ENCODE data around the gene CPLX4.

The CPLX4 gene, protein sequence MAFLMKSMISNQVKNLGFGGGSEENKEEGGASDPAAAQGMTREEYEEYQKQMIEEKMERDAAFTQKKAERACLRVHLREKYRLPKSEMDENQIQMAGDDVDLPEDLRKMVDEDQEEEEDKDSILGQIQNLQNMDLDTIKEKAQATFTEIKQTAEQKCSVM

DNA sequence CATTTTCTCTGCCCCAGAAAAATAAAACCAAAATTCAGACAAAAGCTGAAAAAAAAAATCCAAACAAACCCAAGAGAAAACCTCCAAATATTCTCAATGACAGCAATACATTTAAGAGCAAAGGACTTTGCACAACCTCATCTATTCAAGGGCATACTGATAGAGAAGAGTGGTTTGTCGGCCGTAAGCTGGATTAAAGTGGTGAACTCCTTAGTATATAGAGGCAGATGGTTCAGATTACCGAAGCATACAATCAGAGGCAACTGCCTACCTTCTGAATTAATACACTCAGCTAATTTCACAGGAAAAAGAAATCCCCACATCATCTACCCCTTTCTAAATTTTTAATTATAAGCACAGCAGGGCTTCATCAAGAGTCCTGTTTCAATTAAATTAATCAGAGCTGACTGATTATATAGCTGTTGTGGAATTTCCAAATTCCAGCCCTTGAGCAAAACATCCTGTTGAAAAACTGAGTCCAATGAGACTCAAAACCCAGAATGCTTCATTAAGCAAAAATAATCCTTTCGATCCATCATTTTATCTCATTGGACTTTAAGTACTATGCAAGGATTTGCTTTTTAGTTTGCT is at the start of gene CPLX4:
CPLX4 (minus strand) TSS at position 190 of the 591 bp plus-strand sequence; CDS start at position 3, 187 bp downstream.
- DNase-seq = no peak

DNA sequence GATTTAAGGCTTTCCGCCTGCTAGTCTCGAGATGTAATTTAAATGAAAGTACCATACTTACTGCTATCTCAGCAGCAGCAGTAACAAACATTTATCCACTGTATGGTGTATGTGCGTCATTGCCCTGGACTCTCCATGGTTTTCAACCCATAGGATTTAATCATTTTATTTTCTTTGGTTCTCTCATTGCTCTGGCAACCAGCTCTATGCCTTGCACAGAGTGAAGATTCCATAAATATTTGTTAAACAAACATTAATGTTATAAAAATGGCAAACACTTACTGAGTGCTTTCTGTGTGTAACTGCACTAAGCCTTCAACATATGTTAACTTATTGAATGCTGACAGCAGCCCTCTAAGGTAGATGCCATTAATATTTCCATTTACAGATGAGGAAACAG is 41.9 kb upstream of the CPLX4 start:
- no peak for DNase-seq

DNA sequence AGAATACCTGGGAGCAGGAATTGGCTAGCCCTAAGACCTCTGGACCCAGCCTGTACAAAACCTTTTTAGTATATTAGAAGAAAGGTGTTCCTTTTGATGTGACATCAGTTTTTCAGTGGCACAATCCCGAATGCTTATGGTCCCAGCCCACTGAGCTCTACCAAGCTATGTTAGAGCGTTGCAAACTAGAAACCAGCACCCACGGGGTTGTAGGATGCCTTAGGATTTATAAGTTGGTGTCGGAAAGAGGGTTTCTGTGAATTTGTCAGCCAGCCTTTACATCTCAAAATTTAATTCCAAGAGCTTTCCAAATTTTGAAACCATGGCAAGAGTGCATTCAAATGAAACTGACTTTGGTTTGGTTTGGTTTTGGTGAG is 41.1 kb upstream of the CPLX4 start:
- DNase-seq = no peak

DNA sequence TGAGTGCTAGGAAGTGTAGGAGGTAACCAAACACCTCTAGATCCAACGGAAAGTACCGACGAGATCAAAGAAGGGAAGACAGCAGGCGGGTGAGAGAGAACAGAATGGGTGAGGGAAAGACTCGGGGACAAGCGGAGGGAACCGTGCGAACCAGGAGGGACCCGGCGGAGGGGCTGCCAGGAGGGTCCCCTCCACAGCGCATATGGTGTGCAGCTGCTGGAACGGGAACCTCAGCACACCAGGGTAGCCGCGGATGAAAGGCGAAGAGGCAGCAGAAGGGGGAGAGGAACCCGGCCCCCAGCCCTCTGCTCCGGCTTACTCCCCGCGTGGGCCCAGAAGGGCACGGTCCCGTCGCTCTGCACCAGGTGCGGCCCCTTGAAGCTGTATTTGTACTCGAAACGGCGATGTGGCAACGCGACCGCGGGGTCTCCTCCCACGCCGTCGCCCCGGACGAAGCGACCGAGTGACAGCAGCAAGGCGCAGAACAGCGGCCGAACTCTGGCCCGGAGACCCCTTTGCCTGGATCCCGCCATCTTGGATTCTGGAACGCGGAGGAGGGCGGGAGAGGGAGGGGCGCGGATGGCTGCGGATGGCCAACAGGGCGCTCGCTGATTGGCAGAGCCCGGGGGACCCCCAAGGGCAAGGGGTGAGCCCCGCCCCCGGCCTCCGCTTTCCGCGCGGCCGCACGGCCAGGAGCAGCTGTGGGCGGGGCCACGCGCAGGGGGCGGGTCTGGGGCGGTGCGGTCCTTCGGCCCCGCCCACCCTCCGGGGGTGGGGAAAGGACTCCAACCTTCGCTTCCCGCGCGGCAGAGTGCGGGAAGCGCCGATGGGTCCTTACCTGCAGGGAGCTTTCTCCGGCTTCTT is 40.5 kb upstream of the CPLX4 start, which contains the start of gene LMAN1:
LMAN1 (minus strand) TSS at position 554 of the 864 bp plus-strand sequence; CDS start at position 533, 21 bp downstream.
- DNase-seq = peak; percentile 98

DNA sequence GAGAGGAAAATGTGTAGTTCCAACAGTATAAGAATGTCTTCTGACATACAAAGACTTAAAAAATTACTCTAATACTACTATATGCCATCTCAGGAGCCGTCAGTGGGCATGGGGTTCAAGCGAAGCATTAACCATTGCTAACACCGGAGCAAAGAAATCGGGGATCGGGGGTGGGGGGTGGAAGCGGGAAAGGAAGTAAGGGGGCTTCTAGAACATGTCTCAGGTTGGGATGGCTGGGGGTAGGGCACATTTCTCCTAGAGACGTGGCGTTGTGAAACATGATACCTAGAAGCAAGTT is 39.9 kb upstream of the CPLX4 start:
- DNase-seq = no peak

DNA sequence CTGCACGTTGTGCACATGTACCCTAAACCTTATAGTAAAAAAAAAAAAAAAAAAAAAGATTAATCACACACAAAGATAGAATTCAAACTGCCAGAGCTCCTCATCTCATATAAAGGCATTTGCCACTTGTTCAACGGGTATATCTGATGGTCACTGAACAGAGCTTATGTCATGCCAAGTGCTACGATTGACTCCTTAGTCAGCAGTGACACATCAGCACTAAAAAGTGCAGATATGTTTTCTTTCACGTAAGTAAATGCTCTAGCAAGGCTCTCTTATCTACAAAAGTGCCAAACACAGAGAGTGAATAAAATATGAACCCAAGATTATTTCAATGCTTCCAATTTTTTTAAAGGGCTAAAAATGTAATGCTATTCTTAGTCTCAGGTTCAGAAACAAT is 39.5 kb upstream of the CPLX4 start:
- DNase-seq = peak; percentile 78

DNA sequence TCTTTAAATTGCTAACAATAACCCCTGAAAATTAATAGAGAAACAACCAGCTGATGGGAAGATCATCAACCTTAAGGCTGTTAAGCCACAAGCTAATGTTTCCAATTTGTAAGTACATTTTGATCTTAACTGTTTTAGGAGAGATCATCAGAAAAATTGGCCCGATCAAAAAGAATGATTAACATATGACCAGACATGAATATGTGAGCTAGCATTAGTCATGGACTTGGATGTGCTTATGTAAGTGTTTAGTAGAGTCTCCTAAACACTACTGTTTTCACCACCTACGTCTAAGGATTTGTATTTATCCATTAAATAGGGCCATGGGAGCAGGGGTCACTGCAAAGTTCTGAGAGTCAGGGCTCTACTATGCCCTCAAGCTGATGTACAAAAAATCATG is 36.3 kb upstream of the CPLX4 start:
- DNase-seq = no peak

DNA sequence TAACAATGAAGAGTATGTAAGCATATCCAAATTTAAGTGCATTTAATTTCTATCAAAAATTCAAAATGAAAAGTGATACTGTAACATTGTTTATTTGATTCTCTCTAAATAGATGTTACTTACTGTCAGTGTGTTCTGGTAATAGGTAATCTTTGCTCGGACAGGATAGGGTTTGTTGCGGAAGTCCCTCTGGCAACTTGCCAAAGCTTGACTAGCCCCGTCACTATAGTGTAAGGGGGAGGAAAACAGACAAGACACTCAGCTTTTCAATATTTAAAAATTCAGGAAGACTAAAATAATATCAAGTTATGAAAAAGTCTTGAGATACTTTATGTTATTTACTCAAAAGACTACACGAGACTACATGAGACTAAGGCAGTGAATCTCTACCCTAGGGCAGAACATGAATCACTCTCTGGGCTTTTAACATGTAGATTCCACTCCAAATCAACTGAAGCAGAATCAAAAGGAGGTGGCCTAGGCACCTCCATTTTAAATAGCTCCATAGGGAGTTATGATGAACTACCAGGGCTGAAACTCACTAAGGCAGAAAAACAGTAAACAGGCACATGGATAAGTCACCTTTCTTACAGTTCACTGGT is 34.7 kb upstream of the CPLX4 start:
- DNase-seq = no peak

DNA sequence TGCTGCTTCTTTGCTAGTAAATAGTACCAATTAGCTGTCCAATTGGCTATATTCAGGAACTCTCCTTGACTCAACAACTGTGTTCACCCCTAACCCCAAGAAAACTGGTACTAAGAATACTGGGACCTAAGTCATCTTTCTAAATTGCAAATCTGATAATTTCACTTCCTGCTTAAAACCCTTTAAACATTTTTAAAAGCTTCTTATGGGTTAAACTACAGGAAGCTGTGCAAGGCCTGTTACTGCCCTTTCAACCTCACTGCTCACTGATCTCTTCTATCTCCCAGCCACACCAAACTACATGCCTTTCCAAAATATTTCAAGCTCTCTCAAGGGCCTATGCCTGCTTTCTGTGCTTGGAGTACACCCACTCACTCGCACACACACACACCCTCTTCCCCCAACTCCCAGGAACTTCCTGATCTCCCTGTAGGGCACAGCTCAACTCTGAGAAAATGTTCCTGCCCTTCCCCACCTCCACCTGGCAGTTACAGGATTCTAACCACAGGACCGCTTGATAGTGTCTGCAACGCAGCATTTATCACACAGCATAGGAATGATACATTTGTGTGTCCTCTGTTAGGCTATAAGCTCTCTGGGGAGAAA is 33.9 kb upstream of the CPLX4 start:
- DNase-seq = no peak

DNA sequence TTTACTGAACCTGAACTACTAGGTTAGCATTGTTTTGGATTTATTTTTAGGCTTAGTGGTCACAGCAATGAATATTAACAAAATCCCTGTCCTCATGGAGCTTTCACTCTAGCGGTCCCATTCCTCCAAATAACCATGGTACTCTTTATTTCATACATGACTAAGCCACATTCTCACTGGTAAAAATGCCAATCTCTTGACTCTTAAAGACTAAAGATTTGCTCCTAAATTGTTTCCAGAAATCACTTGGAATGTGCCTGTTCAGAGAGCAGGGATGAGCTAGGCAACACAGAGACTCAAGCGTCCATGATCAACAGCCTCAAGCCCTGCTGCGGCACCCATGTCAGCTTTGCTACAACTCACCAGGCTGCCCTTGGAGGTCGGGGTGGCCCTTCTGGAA is 27.1 kb upstream of the CPLX4 start:
- no peak for DNase-seq

DNA sequence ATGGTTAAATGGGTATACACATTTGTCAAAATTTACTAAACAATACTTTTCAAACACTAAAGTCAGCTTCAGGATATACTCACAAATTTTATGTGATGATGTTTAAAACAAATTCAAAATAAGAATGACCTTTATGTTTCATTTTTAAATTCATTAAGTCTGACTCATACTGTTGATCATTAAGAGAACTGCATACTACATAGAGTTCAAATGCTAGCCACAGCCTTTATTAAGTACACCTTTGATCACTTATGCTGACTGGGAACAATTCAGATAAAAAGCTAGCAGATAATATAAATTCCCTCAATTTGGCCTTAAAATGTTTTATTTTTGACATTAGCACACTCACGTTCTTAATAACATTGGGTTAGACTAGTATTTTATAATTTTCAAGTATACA is 26.5 kb upstream of the CPLX4 start:
- DNase-seq = no peak

DNA sequence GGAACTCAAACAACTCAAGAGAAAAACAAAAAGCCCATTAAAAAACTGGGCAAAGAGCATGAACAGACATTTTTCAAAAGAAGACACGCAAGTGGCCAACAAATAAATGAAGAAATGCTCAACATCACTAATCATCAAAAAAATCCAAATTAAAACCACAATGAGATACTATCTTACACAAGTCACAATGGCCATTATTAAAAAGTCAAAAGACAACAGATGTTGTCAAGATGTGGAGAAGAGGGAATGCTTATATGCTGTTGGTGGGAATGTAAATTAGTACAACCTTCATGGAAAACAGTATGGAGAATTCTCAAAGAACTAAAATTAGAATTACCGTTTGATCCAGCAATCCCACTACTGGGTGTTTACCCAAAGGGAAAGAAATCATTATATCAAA is 25.5 kb upstream of the CPLX4 start:
- no peak for DNase-seq

DNA sequence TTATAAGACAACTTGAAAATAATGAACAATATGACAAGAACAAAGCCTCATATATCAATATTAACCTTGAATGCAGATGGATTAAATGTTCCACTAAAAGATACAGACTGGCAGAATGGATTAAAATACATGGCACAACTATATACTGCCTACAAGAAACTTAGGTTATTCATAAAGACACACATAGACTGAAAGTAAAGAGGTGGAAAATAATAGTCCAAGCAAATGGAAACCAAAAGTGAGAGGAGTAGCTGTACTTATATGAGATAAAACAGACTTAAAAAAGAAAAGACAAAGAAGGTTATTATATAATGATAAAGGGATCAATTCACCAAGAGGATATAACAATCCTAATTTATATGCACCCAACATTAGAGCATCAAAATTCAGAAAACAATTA is 22.4 kb upstream of the CPLX4 start:
- DNase-seq = no peak

DNA sequence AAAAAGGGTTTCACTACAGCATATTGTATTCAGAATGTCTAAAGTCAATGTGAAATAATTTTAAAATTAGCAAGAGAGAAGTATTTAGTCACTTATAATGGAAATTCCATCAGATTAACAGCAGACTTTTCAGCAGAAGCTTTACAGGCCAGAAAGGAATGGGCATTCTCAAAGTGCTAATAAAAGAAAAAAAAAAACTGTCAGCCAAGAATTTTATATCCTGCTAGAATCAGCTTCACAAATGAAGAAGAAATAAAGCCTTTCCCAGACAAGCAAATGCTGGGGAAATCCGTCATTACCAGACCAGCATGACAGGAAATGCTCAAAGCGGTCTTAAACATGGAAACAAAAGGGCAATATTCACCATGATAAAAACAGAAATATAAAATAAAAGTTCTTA is 21.9 kb upstream of the CPLX4 start:
- no peak for DNase-seq

DNA sequence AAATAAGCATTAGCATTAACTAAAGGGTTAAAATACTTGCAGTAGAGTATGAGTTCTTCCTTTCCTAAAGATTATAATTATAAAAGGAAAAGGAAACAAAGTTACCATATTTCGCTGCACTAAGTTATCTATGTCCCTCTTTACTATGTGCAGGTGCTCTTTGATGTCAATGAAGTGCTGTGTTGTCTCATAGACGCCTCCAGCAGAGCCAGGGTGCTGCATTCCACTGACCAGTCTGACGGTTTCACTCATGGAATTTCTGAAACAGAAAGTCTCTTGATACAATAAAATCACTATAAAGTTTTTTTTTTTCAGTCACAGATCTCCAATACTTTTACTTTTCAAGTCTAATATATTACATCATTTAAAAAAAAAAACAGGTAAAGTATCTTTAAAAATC is 14.5 kb upstream of the CPLX4 start:
- DNase-seq = no peak

DNA sequence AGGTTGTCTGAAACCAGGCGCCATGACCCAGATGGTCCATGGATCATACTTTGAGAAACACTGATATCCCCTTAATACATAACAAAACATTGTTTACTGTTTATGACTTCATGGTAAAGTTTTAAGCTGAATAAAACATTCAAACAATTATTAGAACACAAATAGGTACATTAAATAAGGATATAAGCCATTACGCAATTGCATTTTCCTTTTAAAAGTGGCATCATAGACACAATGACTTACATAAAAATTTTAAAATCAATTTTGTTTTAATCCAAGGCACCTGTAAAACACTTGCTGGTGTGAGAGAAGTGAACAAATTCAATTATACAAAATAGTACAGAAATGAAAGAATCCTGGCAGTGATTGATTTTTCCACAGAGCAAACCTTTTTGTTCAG is 10.2 kb upstream of the CPLX4 start:
- DNase-seq = no peak

DNA sequence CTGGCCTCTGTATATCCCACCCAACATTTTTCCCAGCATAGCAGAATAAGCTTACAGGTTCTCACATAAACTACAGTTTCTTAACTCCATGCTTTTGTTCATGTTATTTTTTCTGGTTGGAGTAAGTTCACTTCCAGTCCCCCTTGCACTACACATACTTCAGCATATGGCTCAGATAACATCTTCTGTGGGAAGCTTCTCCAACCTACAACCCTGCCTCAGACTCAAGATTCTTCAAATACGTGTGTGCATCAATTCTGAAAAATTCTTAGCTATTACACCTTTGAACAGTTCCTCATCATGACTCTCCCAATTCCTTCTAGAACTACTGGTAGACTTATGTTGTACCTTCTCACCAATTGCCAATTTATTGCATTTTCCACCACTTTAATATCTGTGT is 7.5 kb upstream of the CPLX4 start:
- no peak for DNase-seq

DNA sequence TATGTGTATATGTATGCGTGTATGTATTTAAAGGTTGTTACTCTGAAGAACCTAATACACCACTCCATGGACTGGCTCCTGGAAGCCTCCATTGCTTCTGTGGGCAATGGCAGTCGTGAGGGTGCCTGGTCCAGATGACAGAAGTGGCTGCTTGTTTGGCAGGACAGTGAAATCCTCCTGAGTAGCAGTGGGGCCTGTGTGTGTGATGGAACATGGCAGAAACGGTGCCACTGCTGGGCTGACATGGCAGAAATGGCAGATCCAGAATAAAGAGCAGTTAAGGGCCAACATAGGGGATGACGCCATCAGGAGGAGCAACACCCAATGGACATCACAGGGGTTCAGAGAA is 6.1 kb upstream of the CPLX4 start:
- no peak for DNase-seq

DNA sequence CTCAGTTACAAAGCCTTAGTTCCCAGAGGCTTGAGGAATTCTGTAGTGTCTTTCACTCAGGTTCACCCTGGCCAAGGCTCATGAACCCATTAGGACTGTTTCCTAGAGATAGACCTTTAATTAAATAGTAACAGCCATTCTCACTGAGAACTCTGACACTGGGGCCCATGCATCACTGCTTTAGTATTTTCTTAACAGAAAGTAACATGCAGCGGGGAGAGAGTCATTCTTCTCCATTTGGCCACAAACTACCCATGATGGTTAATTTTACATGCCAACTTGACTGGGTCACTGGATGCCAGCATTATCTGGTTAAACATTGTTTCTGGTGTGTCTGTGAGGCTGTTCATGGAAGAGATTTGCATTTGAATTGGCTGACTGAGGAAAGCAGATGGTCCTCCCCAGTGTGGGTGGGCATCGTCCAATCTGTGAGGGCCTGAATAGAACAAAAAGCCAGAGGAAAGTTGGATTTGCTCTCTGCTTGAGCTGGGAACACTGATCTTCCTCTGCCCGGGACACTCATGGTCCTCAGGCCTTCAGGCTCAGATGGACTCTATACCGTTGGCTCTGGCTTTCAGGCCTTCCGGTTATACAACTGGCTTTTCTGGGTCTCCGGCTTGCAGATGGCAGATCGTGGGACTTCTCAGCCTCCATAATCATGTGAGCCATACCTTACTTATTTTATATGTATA is 5.6 kb upstream of the CPLX4 start:
- DNase-seq = no peak

DNA sequence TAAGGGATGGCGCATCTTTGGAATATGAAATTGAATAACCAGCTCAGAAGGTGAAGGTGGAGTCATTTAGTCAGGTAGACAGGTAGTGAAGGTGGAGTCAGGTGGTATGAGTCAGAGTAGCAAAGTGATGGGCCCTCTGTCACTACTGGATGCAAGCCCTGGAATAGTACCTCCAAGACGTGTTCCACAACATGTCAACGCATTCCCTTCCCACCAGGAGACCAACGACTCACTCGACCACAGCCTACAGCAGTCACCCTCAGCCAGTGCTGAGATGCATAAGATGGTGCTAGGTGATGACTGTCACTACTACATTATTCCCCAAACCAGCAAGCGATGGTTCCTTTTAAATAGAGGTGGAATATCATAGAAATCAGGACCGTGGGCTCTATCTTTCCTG is 6.8 kb downstream of the CPLX4 start:
- no peak for DNase-seq

DNA sequence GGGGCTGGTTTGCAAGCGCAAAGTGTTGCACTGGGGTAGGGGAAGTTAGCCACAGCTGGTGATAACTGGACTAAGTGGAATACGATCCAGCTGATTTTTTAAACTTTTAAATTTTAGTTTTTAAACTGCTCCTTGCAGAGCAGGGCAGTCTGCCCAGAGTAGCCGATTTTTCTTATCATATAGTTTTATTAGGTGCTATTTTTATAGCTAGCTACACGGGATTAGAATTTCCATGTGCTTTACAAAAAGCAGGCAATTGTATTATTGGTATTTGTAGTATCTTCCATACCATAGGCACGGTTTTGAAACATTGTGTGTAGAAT is 9.6 kb downstream of the CPLX4 start:
- DNase-seq = no peak

DNA sequence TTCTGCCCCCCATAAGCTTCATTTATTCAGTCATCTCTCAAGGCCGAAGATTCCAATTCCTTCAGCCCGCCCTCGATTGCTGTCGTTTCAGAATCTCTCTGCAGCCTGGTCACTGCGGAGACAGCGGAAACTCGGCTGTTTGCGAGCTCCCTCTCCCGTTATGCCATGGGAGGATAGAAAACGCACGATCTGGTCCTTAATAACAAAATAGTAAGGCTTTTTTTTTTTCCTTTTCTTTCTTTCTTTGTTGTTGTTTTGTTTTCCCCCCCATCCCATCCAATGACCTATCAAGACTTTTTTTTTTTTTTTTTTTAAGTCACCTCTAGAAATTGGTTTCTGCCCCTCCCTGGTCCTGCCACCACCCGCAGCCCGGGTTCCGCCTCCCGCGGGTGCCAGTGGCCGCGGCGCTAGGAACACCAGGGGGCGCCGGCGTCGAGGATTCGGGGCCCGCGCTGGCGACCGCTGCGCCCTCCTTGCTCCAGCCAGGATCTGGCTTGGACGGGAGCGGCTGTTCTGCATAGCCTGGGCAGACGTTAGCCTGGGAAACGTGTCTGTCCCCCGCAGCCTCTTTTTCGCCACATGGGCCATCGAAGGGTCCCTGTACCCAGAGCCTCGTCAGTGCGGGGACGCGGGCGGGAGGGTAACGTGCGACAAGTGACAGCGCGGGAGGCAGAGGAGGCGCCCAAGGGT is 10.1 kb downstream of the CPLX4 start:
- DNase-seq = peak; percentile 82

DNA sequence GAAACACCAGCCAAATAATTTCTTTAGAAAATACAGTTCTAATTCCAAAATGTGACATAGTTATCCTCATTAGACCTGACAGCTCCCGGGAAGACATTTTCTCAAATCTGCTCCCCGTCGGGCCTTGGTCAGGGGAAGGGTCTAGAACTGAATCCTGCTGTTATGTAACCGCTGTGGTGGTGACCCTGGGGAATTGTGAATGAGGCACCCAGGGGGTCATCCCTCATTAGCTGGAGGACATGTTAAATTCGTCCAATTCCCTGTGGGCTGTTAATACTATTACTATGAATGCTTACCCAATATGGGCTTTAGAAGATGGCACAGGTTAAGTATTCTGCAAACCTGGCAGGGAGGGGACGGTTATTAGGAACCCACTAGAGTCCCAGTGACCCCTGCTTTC is 11.8 kb downstream of the CPLX4 start:
- DNase-seq = no peak
